DMS79 treated with DMSO at 0.1 percent for 48 hours (cell line): Measurements from ENCODE around the gene HSPB7.
"Not testable (repeated sequence)": the region's sequence is repeated elsewhere in the genome, so short reads cannot be mapped to it uniquely, and the experiment has no call there.

Source experiments
- DNase-seq: peaks from one replicate; lab custom pipeline; 2025; lab: John Stamatoyannopoulos, UW

Gene HSPB7

GRCh38 chr1:16022393-16022792 is 4.5 kb upstream of the HSPB7 start:
- no peak for DNase-seq

- peak; percentile 87 for DNase-seq
Measured at GRCh38 chr1:16021681-16022080, 3.8 kb upstream of the HSPB7 start, which contains the start of gene CLCNKA. Gene CLCNKA, plus strand, starts transcription at chr1:16022036. Its CDS starts 584 bp downstream, at chr1:16022620.

- not testable (repeated sequence) for DNase-seq
Measured at GRCh38 chr1:16020878-16021277, 3.0 kb upstream of the HSPB7 start.

GRCh38 chr1:16020325-16020724 is 2.5 kb upstream of the HSPB7 start:
- DNase-seq: no peak

- no peak for DNase-seq
Measured at GRCh38 chr1:16019644-16020277, 1.9 kb upstream of the HSPB7 start.

GRCh38 chr1:16018749-16019643 is 1.2 kb upstream of the HSPB7 start:
- peak; percentile 79 for DNase-seq

GRCh38 chr1:16018308-16018707 is 465 bp upstream of the HSPB7 start:
- DNase-seq: no peak

- no peak for DNase-seq
Measured at GRCh38 chr1:16017076-16017460, 775 bp downstream of the HSPB7 start.

- DNase-seq: no peak
Measured at GRCh38 chr1:16015960-16016901, 1.6 kb downstream of the HSPB7 start.

GRCh38 chr1:16015491-16015890 is 2.4 kb downstream of the HSPB7 start:
- DNase-seq: no peak

GRCh38 chr1:16014509-16015482 is 3.0 kb downstream of the HSPB7 start:
- DNase-seq: no peak

GRCh38 chr1:16013908-16014258 is 4.0 kb downstream of the HSPB7 start:
- DNase-seq: no peak

- DNase-seq: peak; percentile 34
Measured at GRCh38 chr1:16013220-16013907, 4.5 kb downstream of the HSPB7 start.

GRCh38 chr1:16012590-16013219 is 5.1 kb downstream of the HSPB7 start:
- peak; percentile 42 for DNase-seq

- DNase-seq: no peak
Measured at GRCh38 chr1:16011936-16012589, 5.8 kb downstream of the HSPB7 start.

GRCh38 chr1:16010837-16011236 is 7.0 kb downstream of the HSPB7 start:
- DNase-seq: no peak

- DNase-seq: no peak
Measured at GRCh38 chr1:16009678-16010077, 8.2 kb downstream of the HSPB7 start.

GRCh38 chr1:16009030-16009460 is 8.8 kb downstream of the HSPB7 start:
- peak; percentile 73 for DNase-seq

GRCh38 chr1:16007671-16008341 is 10.0 kb downstream of the HSPB7 start:
- no peak for DNase-seq
